ENCODE measurements around the gene OSBPL10.
"Not testable (repeated sequence)": the region's sequence is repeated elsewhere in the genome, so short reads cannot be mapped to it uniquely, and the experiment has no call there.

OSBPL10 gene

GRCh38 chr3:32009101-32009500 is 28.0 kb upstream of the OSBPL10 start:
- Histone ChIP-seq H3K4me3 (ENCODE audit: low read length in 2 of 2) (no peak overlapping the region), H3K27ac (ENCODE audit: low read depth in 2 of 2, low read length in 2 of 2) (no peak overlapping the region), H3K9ac (ENCODE audit: low read depth in 1 of 2, low read length in 2 of 2) (no peak overlapping the region), H3K27me3 (ENCODE audit: control insufficient read depth in 2 of 2, insufficient read depth in 2 of 2, low read length in 2 of 2) (no peaks in the 10 kb centered on the region), H3K9me3 (ENCODE audit: control insufficient read depth in 2 of 2, low read length in 2 of 2) (no peaks in the 10 kb centered on the region), H3K36me3 (ENCODE audit: control insufficient read depth in 2 of 2, insufficient read depth in 2 of 2, low read length in 2 of 2) (no peaks in the 10 kb centered on the region), H3K4me1 (ENCODE audit: control insufficient read depth in 2 of 2, insufficient read depth in 2 of 2, low read length in 2 of 2) (no peaks in the 10 kb centered on the region)

DNA sequence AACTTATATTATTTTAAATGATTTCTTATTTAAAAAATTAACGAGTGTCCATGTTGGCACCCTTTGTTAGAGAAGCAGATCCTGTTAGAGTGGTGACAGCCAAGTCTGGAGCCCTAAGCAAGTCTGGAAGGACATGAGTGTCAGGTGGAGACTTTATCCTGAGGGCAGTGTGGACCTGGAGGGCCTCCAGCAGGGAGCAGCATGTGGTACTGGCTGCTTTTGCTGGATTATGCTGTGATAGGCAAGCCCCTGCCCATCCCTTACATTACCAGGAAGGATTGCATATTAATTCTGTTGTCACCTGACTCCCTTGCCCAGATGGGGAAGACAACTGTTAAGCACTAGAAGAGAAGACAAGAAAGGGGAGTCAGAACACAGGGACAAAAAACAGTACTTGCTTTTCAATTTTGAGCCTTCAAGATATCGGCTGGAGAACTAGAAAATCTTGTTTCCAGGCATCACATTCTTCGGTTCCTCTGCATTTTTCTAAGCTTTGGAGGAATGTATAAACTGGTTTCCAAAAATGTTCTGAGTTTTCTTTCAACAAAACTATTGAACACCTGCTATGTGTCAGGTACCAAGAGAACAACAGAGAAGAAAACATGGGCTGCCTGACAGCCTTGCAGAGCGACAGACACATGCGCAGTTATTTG is 23.2 kb upstream of the OSBPL10 start:
- no peak overlapping the region for H3K9ac ChIP-seq (ENCODE audit: low read depth in 1 of 2, low read length in 2 of 2)
- H3K36me3 ChIP-seq (ENCODE audit: control insufficient read depth in 2 of 2, insufficient read depth in 2 of 2, low read length in 2 of 2), result no peaks in the 10 kb centered on the region
- H3K27me3 ChIP-seq (ENCODE audit: control insufficient read depth in 2 of 2, insufficient read depth in 2 of 2, low read length in 2 of 2), result no peaks in the 10 kb centered on the region
- no peaks in the 10 kb centered on the region for H3K9me3 ChIP-seq (ENCODE audit: control insufficient read depth in 2 of 2, low read length in 2 of 2)
- H3K4me1 ChIP-seq (ENCODE audit: control insufficient read depth in 2 of 2, insufficient read depth in 2 of 2, low read length in 2 of 2), result no peaks in the 10 kb centered on the region
- H3K4me3 ChIP-seq (ENCODE audit: low read length in 2 of 2), result no peak overlapping the region
- no peak overlapping the region for H3K27ac ChIP-seq (ENCODE audit: low read depth in 2 of 2, low read length in 2 of 2)

- Histone ChIP-seq H3K4me1 (ENCODE audit: control insufficient read depth in 2 of 2, insufficient read depth in 2 of 2, low read length in 2 of 2) (no peaks in the 10 kb centered on the region), H3K27me3 (ENCODE audit: control insufficient read depth in 2 of 2, insufficient read depth in 2 of 2, low read length in 2 of 2) (no peaks in the 10 kb centered on the region), H3K9me3 (ENCODE audit: control insufficient read depth in 2 of 2, low read length in 2 of 2) (no peaks in the 10 kb centered on the region), H3K4me3 (ENCODE audit: low read length in 2 of 2) (no peak overlapping the region), H3K9ac (ENCODE audit: low read depth in 1 of 2, low read length in 2 of 2) (no peak overlapping the region), H3K27ac (ENCODE audit: low read depth in 2 of 2, low read length in 2 of 2) (no peak overlapping the region), H3K36me3 (ENCODE audit: control insufficient read depth in 2 of 2, insufficient read depth in 2 of 2, low read length in 2 of 2) (no peaks in the 10 kb centered on the region)
Measured at GRCh38 chr3:32003380-32003779, 22.3 kb upstream of the OSBPL10 start.

DNA sequence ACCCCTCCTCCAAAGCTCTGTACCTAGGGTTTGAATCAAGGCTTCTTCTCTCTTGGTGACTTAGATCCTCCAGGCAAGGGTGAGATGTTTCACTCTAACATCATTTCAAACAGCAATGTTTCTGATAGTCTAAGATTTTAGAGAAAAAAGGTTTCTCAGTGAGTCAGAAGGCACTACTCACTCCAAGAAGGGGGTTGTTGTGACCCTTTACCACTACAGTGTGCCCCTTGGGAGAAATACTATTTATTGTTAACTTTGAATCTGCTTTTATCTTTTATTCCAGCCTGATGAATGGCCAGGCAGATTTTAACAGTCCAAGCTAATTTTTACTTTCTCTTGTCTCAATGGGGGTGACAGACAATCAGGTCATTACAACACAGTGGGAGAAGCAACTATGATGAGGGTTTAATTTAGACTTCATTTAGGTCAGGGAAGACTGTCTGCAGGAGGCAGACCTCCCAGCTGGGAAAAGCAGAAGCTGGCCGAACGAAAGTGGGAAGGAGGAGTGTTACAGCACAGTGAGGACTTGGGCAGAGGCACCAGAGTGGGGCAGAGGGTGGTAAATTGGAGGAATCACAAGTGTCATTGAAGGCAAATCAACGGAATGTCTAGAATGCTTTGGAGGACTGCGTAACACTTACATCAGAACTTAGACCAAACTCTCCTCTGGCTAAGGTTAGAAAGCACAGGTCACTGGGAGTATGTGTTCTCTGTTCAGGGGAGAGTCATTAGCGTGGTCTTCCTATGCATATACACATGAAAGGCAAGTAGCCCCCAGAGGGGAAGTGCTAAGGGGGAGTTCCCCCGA is 21.7 kb upstream of the OSBPL10 start:
- no peak overlapping the region for H3K27ac ChIP-seq (ENCODE audit: low read depth in 2 of 2, low read length in 2 of 2)
- no peaks in the 10 kb centered on the region for H3K4me1 ChIP-seq (ENCODE audit: control insufficient read depth in 2 of 2, insufficient read depth in 2 of 2, low read length in 2 of 2)
- no peaks in the 10 kb centered on the region for H3K36me3 ChIP-seq (ENCODE audit: control insufficient read depth in 2 of 2, insufficient read depth in 2 of 2, low read length in 2 of 2)
- H3K4me3 ChIP-seq (ENCODE audit: low read length in 2 of 2), result no peak overlapping the region
- no peaks in the 10 kb centered on the region for H3K9me3 ChIP-seq (ENCODE audit: control insufficient read depth in 2 of 2, low read length in 2 of 2)
- H3K9ac ChIP-seq (ENCODE audit: low read depth in 1 of 2, low read length in 2 of 2), result no peak overlapping the region
- no peaks in the 10 kb centered on the region for H3K27me3 ChIP-seq (ENCODE audit: control insufficient read depth in 2 of 2, insufficient read depth in 2 of 2, low read length in 2 of 2)

- H3K27me3 ChIP-seq (ENCODE audit: control insufficient read depth in 2 of 2, insufficient read depth in 2 of 2, low read length in 2 of 2), result no peaks in the 10 kb centered on the region
- no peak overlapping the region for H3K27ac ChIP-seq (ENCODE audit: low read depth in 2 of 2, low read length in 2 of 2)
- H3K9me3 ChIP-seq (ENCODE audit: control insufficient read depth in 2 of 2, low read length in 2 of 2), result no peaks in the 10 kb centered on the region
- H3K4me1 ChIP-seq (ENCODE audit: control insufficient read depth in 2 of 2, insufficient read depth in 2 of 2, low read length in 2 of 2), result no peaks in the 10 kb centered on the region
- H3K36me3 ChIP-seq (ENCODE audit: control insufficient read depth in 2 of 2, insufficient read depth in 2 of 2, low read length in 2 of 2), result no peaks in the 10 kb centered on the region
- H3K4me3 ChIP-seq (ENCODE audit: low read length in 2 of 2), result no peak overlapping the region
- no peak overlapping the region for H3K9ac ChIP-seq (ENCODE audit: low read depth in 1 of 2, low read length in 2 of 2)
Measured at GRCh38 chr3:32000877-32001276, 19.8 kb upstream of the OSBPL10 start.

GRCh38 chr3:31999907-32000439 is 18.9 kb upstream of the OSBPL10 start:
- Histone ChIP-seq H3K4me3 (ENCODE audit: low read length in 2 of 2) (no peak overlapping the region), H3K9me3 (ENCODE audit: control insufficient read depth in 2 of 2, low read length in 2 of 2) (no peaks in the 10 kb centered on the region), H3K27ac (ENCODE audit: low read depth in 2 of 2, low read length in 2 of 2) (no peak overlapping the region), H3K27me3 (ENCODE audit: control insufficient read depth in 2 of 2, insufficient read depth in 2 of 2, low read length in 2 of 2) (no peaks in the 10 kb centered on the region), H3K9ac (ENCODE audit: low read depth in 1 of 2, low read length in 2 of 2) (no peak overlapping the region), H3K36me3 (ENCODE audit: control insufficient read depth in 2 of 2, insufficient read depth in 2 of 2, low read length in 2 of 2) (no peaks in the 10 kb centered on the region), H3K4me1 (ENCODE audit: control insufficient read depth in 2 of 2, insufficient read depth in 2 of 2, low read length in 2 of 2) (no peaks in the 10 kb centered on the region)

DNA sequence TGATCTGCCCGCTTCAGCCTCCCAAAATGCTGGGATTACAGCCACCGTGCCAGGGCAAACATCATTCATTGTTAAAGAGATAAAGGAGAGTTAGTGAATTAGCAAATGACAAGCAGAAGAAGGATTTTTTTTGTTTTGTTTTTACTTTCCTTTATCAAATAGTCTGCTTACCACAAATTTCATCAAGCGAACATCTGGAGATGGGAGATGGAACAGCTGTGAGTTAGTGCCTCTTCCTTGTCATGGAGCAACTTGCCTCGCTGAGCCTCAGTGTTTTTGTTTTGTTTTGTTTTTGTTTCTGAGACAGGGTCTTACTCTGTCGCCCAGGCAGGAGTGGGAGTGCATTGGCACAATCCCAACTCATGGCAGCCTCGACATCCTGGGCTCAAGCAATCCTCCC is 16.4 kb upstream of the OSBPL10 start:
- Histone ChIP-seq H3K27me3 (ENCODE audit: control insufficient read depth in 2 of 2, insufficient read depth in 2 of 2, low read length in 2 of 2) (no peaks in the 10 kb centered on the region), H3K27ac (ENCODE audit: low read depth in 2 of 2, low read length in 2 of 2) (no peak overlapping the region), H3K4me1 (ENCODE audit: control insufficient read depth in 2 of 2, insufficient read depth in 2 of 2, low read length in 2 of 2) (no peaks in the 10 kb centered on the region), H3K4me3 (ENCODE audit: low read length in 2 of 2) (no peak overlapping the region), H3K9me3 (ENCODE audit: control insufficient read depth in 2 of 2, low read length in 2 of 2) (no peaks in the 10 kb centered on the region), H3K36me3 (ENCODE audit: control insufficient read depth in 2 of 2, insufficient read depth in 2 of 2, low read length in 2 of 2) (no peaks in the 10 kb centered on the region), H3K9ac (ENCODE audit: low read depth in 1 of 2, low read length in 2 of 2) (no peak overlapping the region)

GRCh38 chr3:31996195-31996594 is 15.1 kb upstream of the OSBPL10 start:
- no peaks in the 10 kb centered on the region for H3K4me1 ChIP-seq (ENCODE audit: control insufficient read depth in 2 of 2, insufficient read depth in 2 of 2, low read length in 2 of 2)

GRCh38 chr3:31995026-31995425 is 14.0 kb upstream of the OSBPL10 start:
- H3K27me3 ChIP-seq (ENCODE audit: control insufficient read depth in 2 of 2, insufficient read depth in 2 of 2, low read length in 2 of 2); H3K4me3 ChIP-seq (ENCODE audit: low read length in 2 of 2); H3K4me1 ChIP-seq (ENCODE audit: control insufficient read depth in 2 of 2, insufficient read depth in 2 of 2, low read length in 2 of 2); H3K9me3 ChIP-seq (ENCODE audit: control insufficient read depth in 2 of 2, low read length in 2 of 2); H3K36me3 ChIP-seq (ENCODE audit: control insufficient read depth in 2 of 2, insufficient read depth in 2 of 2, low read length in 2 of 2); H3K27ac ChIP-seq (ENCODE audit: low read depth in 2 of 2, low read length in 2 of 2); H3K9ac ChIP-seq (ENCODE audit: low read depth in 1 of 2, low read length in 2 of 2): not testable (repeated sequence)

More at GRCh38 chr3:31996195-31996594, 15.1 kb upstream of the OSBPL10 start:
- Histone ChIP-seq H3K4me3 (ENCODE audit: low read length in 2 of 2) (no peak overlapping the region), H3K27me3 (ENCODE audit: control insufficient read depth in 2 of 2, insufficient read depth in 2 of 2, low read length in 2 of 2) (no peaks in the 10 kb centered on the region), H3K27ac (ENCODE audit: low read depth in 2 of 2, low read length in 2 of 2) (no peak overlapping the region), H3K36me3 (ENCODE audit: control insufficient read depth in 2 of 2, insufficient read depth in 2 of 2, low read length in 2 of 2) (no peaks in the 10 kb centered on the region), H3K9me3 (ENCODE audit: control insufficient read depth in 2 of 2, low read length in 2 of 2) (peaks cover 0 to under 1% of the 10 kb centered on the region in 2 donors), H3K9ac (ENCODE audit: low read depth in 1 of 2, low read length in 2 of 2) (no peak overlapping the region)

DNA sequence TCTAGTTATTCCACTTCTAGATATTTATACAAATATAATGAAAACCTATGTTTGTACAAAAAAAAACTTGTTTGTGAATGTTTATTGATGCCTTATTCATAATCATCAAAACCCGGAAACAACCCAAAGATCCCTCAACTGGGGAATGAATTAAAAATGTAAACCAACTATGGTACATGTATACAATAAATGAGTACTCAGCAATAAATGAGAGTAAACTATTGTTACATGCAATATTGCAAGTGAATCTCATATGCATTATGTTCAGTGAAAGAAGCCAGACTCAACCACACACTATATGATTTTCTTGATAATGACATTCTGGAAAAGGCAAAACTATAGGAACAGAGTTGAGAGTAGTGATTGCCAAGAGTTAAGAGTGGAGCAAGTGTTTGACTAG is 12.8 kb upstream of the OSBPL10 start:
- no peaks in the 10 kb centered on the region for H3K4me1 ChIP-seq (ENCODE audit: control insufficient read depth in 2 of 2, insufficient read depth in 2 of 2, low read length in 2 of 2)
- no peaks in the 10 kb centered on the region for H3K27me3 ChIP-seq (ENCODE audit: control insufficient read depth in 2 of 2, insufficient read depth in 2 of 2, low read length in 2 of 2)
- H3K4me3 ChIP-seq (ENCODE audit: low read length in 2 of 2), result no peak overlapping the region
- peaks cover 5 to 6% of the 10 kb centered on the region in 2 donors for H3K9me3 ChIP-seq (ENCODE audit: control insufficient read depth in 2 of 2, low read length in 2 of 2)
- H3K27ac ChIP-seq (ENCODE audit: low read depth in 2 of 2, low read length in 2 of 2), result no peak overlapping the region
- H3K36me3 ChIP-seq (ENCODE audit: control insufficient read depth in 2 of 2, insufficient read depth in 2 of 2, low read length in 2 of 2), result no peaks in the 10 kb centered on the region
- H3K9ac ChIP-seq (ENCODE audit: low read depth in 1 of 2, low read length in 2 of 2), result no peak overlapping the region

All from mucosa of rectum (tissue), 2 donors.